Measurements from ENCODE around the gene DENND10.
A peak's percentile ranks its signal among the peaks of the same experiment; 100 is the strongest.
"Not testable (repeated sequence)": the region's sequence is repeated elsewhere in the genome, so short reads cannot be mapped to it uniquely, and the experiment has no call there.

Gene DENND10

GRCh38 chr10:119143657-119144056 lies 39.7 kb downstream of the DENND10 start:
- Histone ChIP-seq H3K79me2 (ENCODE audit: control insufficient read depth, low read length) (no peaks in the 10 kb centered on the region), H3K27me3 (ENCODE audit: control insufficient read depth, low read length) (no peaks in the 10 kb centered on the region), H3K4me3 (ENCODE audit: low read length) (no peak overlapping the region), H3K4me1 (ENCODE audit: control insufficient read depth, low read length) (0 out of 2 replicates have a peak, but pooled peaks cover 3% of the 10 kb centered on the region), H3K27ac (ENCODE audit: low read depth, low read length) (no peak overlapping the region), H3K4me2 (ENCODE audit: low read length) (no peak overlapping the region), H3K9me2 (replicated peaks; ENCODE audit: control insufficient read depth, low read length) (no peaks in the 10 kb centered on the region), H3K9me3 (ENCODE audit: control insufficient read depth, insufficient read depth, low read length) (no peaks in the 10 kb centered on the region), H4K20me1 (ENCODE audit: control insufficient read depth, insufficient read depth, low read depth, low read length) (0 out of 2 replicates have a peak, but pooled peaks cover 4% of the 10 kb centered on the region), H3F3A (ENCODE audit: control insufficient read depth, insufficient read depth) (peaks cover 2% of the 10 kb centered on the region; the same call in 1 of the 2 replicates), H3K36me3 (ENCODE audit: control insufficient read depth, low read length) (peaks cover 50% of the 10 kb centered on the region)
- no peak for TF ChIP-seq EZH2phosphoT487 (IDR thresholded peaks at IDR 0.05; ENCODE audit: borderline replicate concordance, low read length)

- Histone ChIP-seq H3K27ac (ENCODE audit: low read depth, low read length) (no peak overlapping the region), H3F3A (ENCODE audit: control insufficient read depth, insufficient read depth) (no peaks in the 10 kb centered on the region), H3K4me1 (ENCODE audit: control insufficient read depth, low read length) (peaks cover 13% of the 10 kb centered on the region), H3K9me2 (replicated peaks; ENCODE audit: control insufficient read depth, low read length) (no peaks in the 10 kb centered on the region), H3K79me2 (ENCODE audit: control insufficient read depth, low read length) (no peaks in the 10 kb centered on the region), H3K4me2 (ENCODE audit: low read length) (no peak overlapping the region), H3K36me3 (ENCODE audit: control insufficient read depth, low read length) (peaks cover 72% of the 10 kb centered on the region), H3K9me3 (ENCODE audit: control insufficient read depth, insufficient read depth, low read length) (no peaks in the 10 kb centered on the region), H3K27me3 (ENCODE audit: control insufficient read depth, low read length) (no peaks in the 10 kb centered on the region), H3K4me3 (ENCODE audit: low read length) (no peak overlapping the region), H4K20me1 (ENCODE audit: control insufficient read depth, insufficient read depth, low read depth, low read length) (no peaks in the 10 kb centered on the region)
- TF ChIP-seq EZH2phosphoT487 (IDR thresholded peaks at IDR 0.05; ENCODE audit: borderline replicate concordance, low read length) = no peak
- TF ChIP-seq CTCF (IDR thresholded peaks at IDR 0.05; ENCODE audit: low read depth, low read length, poor library complexity, severe bottlenecking) = no peak
These were observed 45.2 kb downstream of the DENND10 start for GRCh38 chr10:119149157-119149556.

- TF ChIP-seq CTCF (IDR thresholded peaks at IDR 0.05; ENCODE audit: low read depth, low read length, poor library complexity, severe bottlenecking) = peak; percentile 36
- no peak for TF ChIP-seq EZH2phosphoT487 (IDR thresholded peaks at IDR 0.05; ENCODE audit: borderline replicate concordance, low read length)
- no peaks in the 10 kb centered on the region for H3K79me2 ChIP-seq (ENCODE audit: control insufficient read depth, low read length)
- H4K20me1 ChIP-seq (ENCODE audit: control insufficient read depth, insufficient read depth, low read depth, low read length) = no peaks in the 10 kb centered on the region
- H3K27me3 ChIP-seq (ENCODE audit: control insufficient read depth, low read length) = no peaks in the 10 kb centered on the region
- peaks cover 13% of the 10 kb centered on the region for H3K4me1 ChIP-seq (ENCODE audit: control insufficient read depth, low read length)
- H3K9me2 ChIP-seq (replicated peaks; ENCODE audit: control insufficient read depth, low read length) = no peaks in the 10 kb centered on the region
- H3F3A ChIP-seq (ENCODE audit: control insufficient read depth, insufficient read depth) = no peaks in the 10 kb centered on the region
- H3K4me2 ChIP-seq (ENCODE audit: low read length) = no peak overlapping the region
- H3K27ac ChIP-seq (ENCODE audit: low read depth, low read length) = no peak overlapping the region
- no peaks in the 10 kb centered on the region for H3K9me3 ChIP-seq (ENCODE audit: control insufficient read depth, insufficient read depth, low read length)
- no peak overlapping the region for H3K4me3 ChIP-seq (ENCODE audit: low read length)
- H3K36me3 ChIP-seq (ENCODE audit: control insufficient read depth, low read length) = peaks cover 77% of the 10 kb centered on the region
These were observed 45.8 kb downstream of the DENND10 start for GRCh38 chr10:119149729-119150128.

- not testable (repeated sequence) for H3K27me3 ChIP-seq (ENCODE audit: control insufficient read depth, low read length); H3F3A ChIP-seq (ENCODE audit: control insufficient read depth, insufficient read depth); H3K9me2 ChIP-seq (replicated peaks; ENCODE audit: control insufficient read depth, low read length); H3K4me3 ChIP-seq (ENCODE audit: low read length); H3K27ac ChIP-seq (ENCODE audit: low read depth, low read length); H3K79me2 ChIP-seq (ENCODE audit: control insufficient read depth, low read length); H3K9me3 ChIP-seq (ENCODE audit: control insufficient read depth, insufficient read depth, low read length); H3K4me2 ChIP-seq (ENCODE audit: low read length); H4K20me1 ChIP-seq (ENCODE audit: control insufficient read depth, insufficient read depth, low read depth, low read length)
- peaks cover 13% of the 10 kb centered on the region for H3K4me1 ChIP-seq (ENCODE audit: control insufficient read depth, low read length)
- peaks cover 90% of the 10 kb centered on the region for H3K36me3 ChIP-seq (ENCODE audit: control insufficient read depth, low read length)
These were observed 47.7 kb downstream of the DENND10 start for GRCh38 chr10:119151601-119152000.
